Heart left ventricle (tissue), 13 donors: Measurements from ENCODE around the gene LCK.

Experiments
- POLR2A ChIP-seq, 2 donors: fragments of 450-650 bp; IDR thresholded peaks; one replicate each; pipeline ENCODE4 v1.6.1; 2017; ENCODE audit warnings: antibody characterized with exemption in 2 of 2, mild to moderate bottlenecking in 2 of 2, moderate library complexity in 2 of 2
- TF ChIP-seq, protein P1 (sequence below), 12 donors: fragments of 200-600 bp; sonication (generic) in 4 of 12; IDR thresholded peaks; one replicate each; pipeline versions ENCODE4 v1.5.0 to v1.8.0; 2018 to 2022; ENCODE audit warnings: antibody characterized with exemption in 12 of 12, mild to moderate bottlenecking in 5 of 12
- donor health status: ischemic (EF 13 %, LVEDD 7.1; RV severe dilation, severe dysfunction).
- donor health status: DM: no; HTN: yes; CAD: no.
- donor health status: DM: no; HTN: no; CAD: no.
- donor health status: ischemic (EF 25% LVEDD 6.9; RV normal size, moderate dysfunction).
- donor health status: ischemic (EF 25% LVEDD 5.7; RV mildly dilated, moderate dysfunction).
- donor health status: ischemic (EF 35%, LVEDD 5.7; RV mildly dilated, moderate dysfunction).
- donor health status: nonischemic (EF 11% LVEDD 7.7; RV severe dilation, severe dysfunction).
- donor health status: DM: yes; HTN: yes; CAD: no.
- donor health status: PGD.
- donor health status: ischemic (EF 29% LVEDD 5.4; RV normal size, mild dysfunction).
- donor health status: nonischemic (EF 23%, LVEDD 6.1; RV moderate dilation, normal function).

DNA sequence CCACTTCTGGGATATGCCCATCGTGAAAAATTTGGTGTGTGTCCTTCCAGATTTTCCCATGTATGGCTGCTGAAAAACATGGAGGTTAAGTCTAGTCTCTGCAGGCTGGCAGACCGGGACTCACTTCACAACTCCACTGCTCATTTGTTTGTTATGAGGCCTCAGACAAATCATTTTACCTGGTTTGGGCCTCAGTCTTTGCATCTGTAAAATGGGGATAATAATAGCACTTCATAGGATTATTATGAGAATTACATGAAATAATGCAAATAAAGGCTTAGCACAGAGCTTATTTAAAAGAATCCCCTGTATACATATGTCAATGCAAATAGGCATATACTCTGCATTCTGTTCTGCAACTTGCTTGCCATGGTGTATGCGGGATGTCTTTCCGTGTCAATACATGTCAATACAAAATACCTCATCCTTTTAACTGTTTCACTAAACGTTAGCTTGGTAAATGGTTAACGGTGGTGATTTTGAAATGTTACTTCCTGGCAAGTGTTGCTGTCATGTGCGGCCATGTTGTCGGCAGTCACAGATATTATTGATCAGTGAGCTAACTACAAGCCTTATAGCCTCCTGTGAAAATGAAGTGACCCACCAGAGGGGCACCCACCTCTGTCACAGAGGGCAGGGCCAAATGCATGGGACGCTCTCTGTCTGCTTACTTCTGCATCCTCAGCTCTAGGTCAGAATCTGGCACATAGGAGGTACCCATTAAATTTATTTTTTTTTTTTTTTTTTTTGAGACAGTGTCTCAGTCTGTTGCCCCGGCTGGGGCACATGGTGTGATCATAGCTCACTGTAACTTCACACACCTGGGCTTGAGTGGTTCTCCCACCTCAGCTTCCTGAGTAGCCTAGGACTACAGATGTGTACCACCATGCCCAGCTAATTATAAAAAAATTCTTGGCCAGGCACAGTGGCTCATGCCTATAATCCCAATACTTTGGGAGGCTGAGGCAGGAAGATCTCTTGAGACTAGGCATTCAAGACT is 4.3 kb downstream of the LCK start:
- TF ChIP-seq, protein P1, sequence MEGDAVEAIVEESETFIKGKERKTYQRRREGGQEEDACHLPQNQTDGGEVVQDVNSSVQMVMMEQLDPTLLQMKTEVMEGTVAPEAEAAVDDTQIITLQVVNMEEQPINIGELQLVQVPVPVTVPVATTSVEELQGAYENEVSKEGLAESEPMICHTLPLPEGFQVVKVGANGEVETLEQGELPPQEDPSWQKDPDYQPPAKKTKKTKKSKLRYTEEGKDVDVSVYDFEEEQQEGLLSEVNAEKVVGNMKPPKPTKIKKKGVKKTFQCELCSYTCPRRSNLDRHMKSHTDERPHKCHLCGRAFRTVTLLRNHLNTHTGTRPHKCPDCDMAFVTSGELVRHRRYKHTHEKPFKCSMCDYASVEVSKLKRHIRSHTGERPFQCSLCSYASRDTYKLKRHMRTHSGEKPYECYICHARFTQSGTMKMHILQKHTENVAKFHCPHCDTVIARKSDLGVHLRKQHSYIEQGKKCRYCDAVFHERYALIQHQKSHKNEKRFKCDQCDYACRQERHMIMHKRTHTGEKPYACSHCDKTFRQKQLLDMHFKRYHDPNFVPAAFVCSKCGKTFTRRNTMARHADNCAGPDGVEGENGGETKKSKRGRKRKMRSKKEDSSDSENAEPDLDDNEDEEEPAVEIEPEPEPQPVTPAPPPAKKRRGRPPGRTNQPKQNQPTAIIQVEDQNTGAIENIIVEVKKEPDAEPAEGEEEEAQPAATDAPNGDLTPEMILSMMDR (IDR thresholded peaks at IDR 0.05): no peak
- TF ChIP-seq POLR2A (IDR thresholded peaks at IDR 0.05): no peak
